GM18511 (cell line): Measurements from ENCODE around the gene PPP4R1.

ENCODE experiments used
- ATAC-seq: cut with Tn5 transposase; IDR thresholded peaks from one replicate; pipeline ENCODE4 v1.9.1; 2021; ENCODE audit warnings: mild to moderate bottlenecking, moderate library complexity; ENCODE audit not compliant: unreplicated experiment

Gene PPP4R1

DNA sequence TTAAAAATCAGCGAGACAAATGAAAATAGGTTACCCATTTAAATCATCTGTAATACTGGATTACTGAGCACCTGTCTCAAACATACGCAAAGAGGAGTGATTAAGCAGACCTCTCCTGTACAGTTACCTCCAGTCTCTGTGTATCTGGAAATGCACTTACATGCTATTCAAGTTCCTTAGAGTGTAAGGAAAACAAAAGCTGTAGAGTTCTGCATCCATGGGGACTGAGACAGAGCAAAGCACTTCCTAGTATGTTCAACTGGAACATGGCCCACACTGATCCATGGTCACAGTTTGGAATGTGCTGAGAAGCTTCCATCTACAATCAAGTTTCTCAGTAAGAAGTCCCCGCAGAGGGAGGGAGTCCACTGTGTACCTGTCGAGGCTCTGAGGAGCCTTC is 63.9 kb downstream of the PPP4R1 start:
- no peak for ATAC-seq

- ATAC-seq: no peak
These were observed 65.0 kb downstream of the PPP4R1 start for GRCh38 chr18:9549405-9549804.

- no peak for ATAC-seq
These were observed 66.6 kb downstream of the PPP4R1 start for GRCh38 chr18:9547782-9548181.

- ATAC-seq: no peak
These were observed 67.9 kb downstream of the PPP4R1 start for GRCh38 chr18:9546468-9546867.

DNA sequence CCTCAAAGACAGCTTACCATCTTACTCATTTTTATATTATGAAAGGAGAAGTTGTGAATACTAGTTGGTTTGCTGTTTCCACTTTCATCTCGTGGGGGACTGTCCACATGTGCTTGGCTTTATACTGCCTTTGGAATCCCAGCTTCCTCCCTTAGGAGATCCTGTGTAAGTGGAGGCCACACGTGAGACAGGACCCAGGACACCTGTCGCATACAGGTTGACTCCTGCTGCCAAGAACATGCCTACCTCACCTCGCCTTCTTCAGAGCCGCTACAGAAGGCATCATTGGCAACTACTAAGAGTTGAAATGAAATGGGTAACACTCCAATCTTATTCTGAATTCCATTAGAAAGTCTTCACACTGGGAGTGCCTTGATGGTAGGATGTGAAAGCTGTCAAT is 69.3 kb downstream of the PPP4R1 start:
- ATAC-seq: no peak

GRCh38 chr18:9542924-9543323 is 71.4 kb downstream of the PPP4R1 start:
- ATAC-seq: no peak

DNA sequence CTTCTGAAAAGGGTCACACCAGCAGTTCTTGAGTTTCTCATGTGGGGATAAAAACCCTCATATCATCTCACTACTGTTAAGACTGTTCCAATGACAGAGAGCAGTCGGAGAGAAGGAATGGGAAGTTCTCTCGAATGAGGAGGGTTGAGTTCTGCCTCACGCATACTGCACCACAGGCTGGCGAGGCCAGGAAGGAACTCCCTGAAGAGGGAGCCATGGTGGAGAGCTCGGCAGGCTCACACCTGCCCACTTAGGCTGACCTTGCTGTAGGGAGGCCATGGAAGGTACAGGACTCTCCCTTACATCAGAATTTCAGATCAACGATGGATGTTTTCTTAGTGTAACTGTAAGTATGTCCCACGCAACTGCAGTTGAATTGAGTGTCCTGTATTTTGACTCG is 74.4 kb downstream of the PPP4R1 start:
- ATAC-seq: no peak

GRCh38 chr18:9539283-9539682 is 75.1 kb downstream of the PPP4R1 start:
- no peak for ATAC-seq

DNA sequence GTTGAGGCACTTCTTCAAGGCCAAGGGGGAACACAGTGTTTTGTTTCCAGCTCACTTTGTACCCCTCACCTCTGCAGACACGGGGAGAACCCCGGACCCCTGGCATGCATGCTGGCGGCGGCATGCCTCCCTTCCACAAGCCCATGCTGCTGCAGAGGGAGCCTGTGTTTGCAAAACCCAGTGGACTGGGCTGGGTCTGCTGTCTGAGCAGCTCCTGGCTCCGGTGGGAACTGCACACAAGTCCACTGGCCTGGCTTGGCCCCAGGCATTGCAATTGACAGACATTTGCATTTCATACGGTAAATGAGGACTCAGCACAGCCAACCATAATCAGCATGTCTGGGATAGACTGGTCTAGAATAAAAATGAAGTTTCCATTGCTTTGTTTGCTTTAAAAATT is 76.7 kb downstream of the PPP4R1 start:
- ATAC-seq: no peak

- ATAC-seq: no peak
These were observed 77.8 kb downstream of the PPP4R1 start for GRCh38 chr18:9536354-9537152.

- no peak for ATAC-seq
These were observed 78.8 kb downstream of the PPP4R1 start for GRCh38 chr18:9535430-9535991.

DNA sequence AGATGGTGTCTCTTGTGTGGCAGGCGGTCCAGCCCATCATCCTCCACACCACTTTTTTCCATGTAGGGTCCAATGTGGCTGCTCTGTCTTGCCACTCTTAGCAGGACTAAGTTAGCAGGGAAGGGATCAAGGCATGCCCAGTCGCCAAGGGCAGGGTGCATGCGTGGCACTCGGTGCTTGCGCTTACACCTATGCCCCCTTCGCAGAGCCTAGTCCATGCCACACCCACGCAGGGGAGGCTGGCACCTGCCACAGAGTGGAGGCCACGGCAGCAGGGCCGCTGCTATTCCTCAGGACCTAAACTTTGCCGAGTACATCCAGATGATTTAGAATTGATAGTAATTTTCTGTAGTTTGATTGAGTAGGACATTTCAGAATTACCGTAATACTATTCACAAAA is 79.5 kb downstream of the PPP4R1 start:
- ATAC-seq: no peak

GRCh38 chr18:9531791-9532410 is 82.5 kb downstream of the PPP4R1 start:
- no peak for ATAC-seq

DNA sequence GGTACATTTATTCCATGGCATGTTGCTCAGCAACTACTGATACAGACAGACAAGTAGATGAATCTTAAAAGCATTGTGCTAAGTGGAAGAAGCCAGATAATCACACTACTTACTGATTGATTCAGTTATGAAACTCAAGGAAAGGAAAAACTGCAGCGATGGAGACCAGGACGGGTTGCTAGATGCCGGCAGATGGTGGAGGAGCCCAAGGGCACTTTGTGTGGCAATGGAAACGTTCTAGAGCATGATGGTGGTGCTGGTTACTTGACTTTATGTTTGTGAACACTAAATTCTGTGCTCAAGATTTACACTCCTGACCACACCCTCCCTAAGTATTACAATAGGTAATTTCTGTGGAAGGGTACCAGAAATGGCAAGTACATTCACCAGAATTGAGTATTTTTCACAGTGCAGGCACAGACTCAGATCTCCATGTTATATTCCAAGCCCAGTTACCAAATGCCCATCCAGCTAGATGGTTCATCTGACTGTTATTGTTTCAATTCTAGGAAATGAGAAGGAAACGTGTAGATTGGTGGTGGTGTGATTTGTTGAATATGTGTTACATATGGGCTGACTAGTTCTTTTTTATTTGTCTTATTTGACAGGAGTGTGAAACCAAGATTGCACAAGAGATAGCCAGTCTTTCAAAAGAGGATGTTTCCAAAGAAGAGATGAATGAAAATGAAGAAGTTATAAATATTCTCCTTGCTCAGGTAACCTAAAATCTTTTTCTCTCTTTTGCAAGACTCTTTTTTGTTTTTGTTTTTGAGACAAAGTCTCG is 83.9 kb downstream of the PPP4R1 start:
- ATAC-seq: no peak

- no peak for ATAC-seq
These were observed 87.9 kb downstream of the PPP4R1 start for GRCh38 chr18:9526458-9526857.

- no peak for ATAC-seq
These were observed 91.4 kb downstream of the PPP4R1 start for GRCh38 chr18:9522952-9523351.

- no peak for ATAC-seq
These were observed 92.6 kb downstream of the PPP4R1 start for GRCh38 chr18:9521770-9522169.

GRCh38 chr18:9520666-9521065 is 93.7 kb downstream of the PPP4R1 start:
- no peak for ATAC-seq

DNA sequence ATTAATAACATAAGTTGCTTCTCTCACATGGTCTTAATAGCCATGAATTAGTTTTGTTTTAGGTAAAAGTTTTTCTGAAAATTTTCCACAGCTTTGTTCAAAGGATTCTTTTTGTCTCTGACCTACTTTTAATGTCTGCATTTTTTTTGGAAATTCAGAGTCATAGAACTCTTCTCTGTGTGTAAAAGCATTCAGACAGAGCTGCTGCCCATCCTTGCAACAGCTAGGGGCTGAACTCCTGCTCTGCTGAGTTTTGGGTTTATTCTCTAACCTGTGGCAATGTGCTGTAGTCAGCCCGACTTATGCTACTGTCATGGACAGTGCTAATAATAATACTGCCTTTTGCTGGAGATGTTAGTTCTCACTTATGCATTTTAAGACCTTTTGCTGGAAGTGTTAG is 95.0 kb downstream of the PPP4R1 start:
- no peak for ATAC-seq

DNA sequence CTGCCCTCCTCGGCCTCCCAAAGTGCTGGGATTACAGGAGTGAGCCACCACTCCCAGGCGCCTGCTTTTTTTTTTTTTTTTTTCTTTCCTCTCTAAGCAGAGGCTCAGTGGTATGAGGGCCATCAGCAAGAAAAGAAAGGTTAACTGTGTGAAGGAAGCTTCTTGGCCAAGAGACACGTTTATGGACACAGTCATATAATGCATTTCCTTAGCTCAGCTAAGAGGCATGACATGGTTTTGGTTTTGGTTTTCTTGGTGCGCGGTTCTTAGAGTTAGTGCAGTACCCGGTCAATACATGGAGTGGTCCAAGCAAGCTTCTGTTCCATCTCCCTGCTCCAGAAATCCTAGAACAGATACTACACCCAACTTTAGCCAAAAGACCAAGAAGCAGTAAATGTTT is 96.5 kb downstream of the PPP4R1 start:
- no peak for ATAC-seq

GRCh38 chr18:9516437-9517064 is 97.8 kb downstream of the PPP4R1 start:
- ATAC-seq: no peak
